NCI-H1105 treated with DMSO at 0.1 percent for 48 hours (cell line): Measurements from ENCODE around the gene TLCD3B.
A peak's percentile ranks its signal among the peaks of the same experiment; 100 is the strongest.

Experiments
- DNase-seq: peaks from one replicate; lab custom pipeline; 2025; lab: John Stamatoyannopoulos, UW

The TLCD3B gene

GRCh38 chr16:30030841-30031413, at the start of gene TLCD3B:
TSS of gene TLCD3B (minus strand) at chr16:30031271. CDS start at chr16:30030527, 744 bp downstream.
- peak; percentile 13 for DNase-seq

GRCh38 chr16:30079480-30079879, 48.4 kb upstream of the TLCD3B start:
- DNase-seq, result no peak

- DNase-seq, result no peak
Measured at GRCh38 chr16:30078744-30079143, 47.7 kb upstream of the TLCD3B start.

GRCh38 chr16:30077656-30078055, 46.6 kb upstream of the TLCD3B start:
- no peak for DNase-seq

- no peak for DNase-seq
Measured at GRCh38 chr16:30076276-30076791, 45.3 kb upstream of the TLCD3B start.

GRCh38 chr16:30075503-30076275, 44.6 kb upstream of the TLCD3B start, which contains the start of gene PPP4C:
TSS of gene PPP4C (plus strand) at chr16:30075994. CDS start at chr16:30076378, 384 bp downstream.
- DNase-seq, result peak; percentile 76

GRCh38 chr16:30070490-30070889, 39.4 kb upstream of the TLCD3B start:
- no peak for DNase-seq

- DNase-seq, result no peak
Measured at GRCh38 chr16:30069611-30070462, 38.8 kb upstream of the TLCD3B start.

- no peak for DNase-seq
Measured at GRCh38 chr16:30068750-30069610, 37.9 kb upstream of the TLCD3B start.

- DNase-seq, result no peak
Measured at GRCh38 chr16:30068333-30068732, 37.3 kb upstream of the TLCD3B start.

- no peak for DNase-seq
Measured at GRCh38 chr16:30067584-30067916, 36.5 kb upstream of the TLCD3B start.

GRCh38 chr16:30066761-30067583, 35.9 kb upstream of the TLCD3B start:
- DNase-seq, result no peak

GRCh38 chr16:30065943-30066760, 35.1 kb upstream of the TLCD3B start:
- DNase-seq, result peak; percentile 40

- peak; percentile 92 for DNase-seq
Measured at GRCh38 chr16:30065102-30065942, 34.3 kb upstream of the TLCD3B start, which contains the start of gene ALDOA. TSS of gene ALDOA (plus strand) at chr16:30065760. CDS start at chr16:30066898, 1,138 bp downstream.

GRCh38 chr16:30064729-30065101, 33.6 kb upstream of the TLCD3B start:
- no peak for DNase-seq

GRCh38 chr16:30063893-30064728, 33.0 kb upstream of the TLCD3B start:
- DNase-seq, result peak; percentile 77

GRCh38 chr16:30063278-30063892, 32.3 kb upstream of the TLCD3B start:
- DNase-seq, result no peak
